RWPE1 (cell line): Measurements from ENCODE around the gene MPP3.

Experiments used
- CTCF ChIA-PET: fragments of 350-600 bp; sonication (Branson Sonifier 250); formaldehyde crosslinking; extraction: SDS; loops from one replicate; lab custom pipeline; 2021; lab: Yijun Ruan, JAX
- POLR2A ChIA-PET: fragments of 400-600 bp; formaldehyde crosslinking; extraction: SDS; loops from one replicate; lab custom pipeline; 2020; ENCODE audit warnings: antibody characterized with exemption; ENCODE audit not compliant: low non-redundant PET; lab: Yijun Ruan, JAX
- DNase-seq: peaks from one replicate; pipeline ENCODE4 v3.0.0; 2012; ENCODE audit warnings: low spot score
- H3K27ac ChIP-seq: fragments of 450-650 bp; 2 replicates; pipeline ENCODE4 v1.5.1; 2017
- CTCF ChIP-seq: fragments of 450-650 bp; conservative IDR thresholded peaks from 2 replicates; pipeline ENCODE4 v1.5.1; 2017; ENCODE audit warnings: low read depth, mild to moderate bottlenecking

Gene MPP3

GRCh38 chr17:43878260-43879175 lies 45.6 kb upstream of the MPP3 start:
- H3K27ac ChIP-seq: peak overlapping the region; percentile 57
- peak; percentile 98 for TF ChIP-seq CTCF
- ChIA-PET CTCF (interaction anchor here (0.6 to 4.2 kb wide), 29 partner anchors 10 to 961 kb away, joined by 3 to 56 read pairs (median 4); partner anchors contain the start of gene CD300LG), POLR2A (interaction anchor here (0.6 kb wide), 1 partner anchor 526 kb away, joined by 4 read pairs; no protein-coding TSS in a partner anchor)
- peak; percentile 91 for DNase-seq

- H3K27ac ChIP-seq: no peak overlapping the region
- ChIA-PET CTCF (interaction anchor here (0.6 to 4.2 kb wide), 26 partner anchors 9 to 960 kb away, joined by 3 to 56 read pairs (median 4); partner anchors contain the start of gene CD300LG), POLR2A (interaction anchor here (0.6 kb wide), 1 partner anchor 527 kb away, joined by 4 read pairs; no protein-coding TSS in a partner anchor)
- no peak for TF ChIP-seq CTCF
- DNase-seq: no peak
Observed at GRCh38 chr17:43877451-43878155, 44.7 kb upstream of the MPP3 start.

GRCh38 chr17:43877031-43877430 lies 44.1 kb upstream of the MPP3 start:
- no peak for DNase-seq
- CTCF ChIA-PET: interaction anchor here (0.6 to 4.2 kb wide), 5 partner anchors 22 to 164 kb away, joined by 4 to 56 read pairs (median 5); no protein-coding TSS in a partner anchor
- no peak for TF ChIP-seq CTCF
- POLR2A ChIA-PET: no interaction called here
- no peak overlapping the region for H3K27ac ChIP-seq

- TF ChIP-seq CTCF: no peak
Observed at GRCh38 chr17:43875476-43876147, 42.7 kb upstream of the MPP3 start.

GRCh38 chr17:43874293-43874692 lies 41.3 kb upstream of the MPP3 start:
- no peak for DNase-seq
- POLR2A ChIA-PET: no interaction called here
- CTCF ChIA-PET: no interaction called here
- TF ChIP-seq CTCF: no peak
- no peak overlapping the region for H3K27ac ChIP-seq

More at GRCh38 chr17:43875476-43876147, 42.7 kb upstream of the MPP3 start:
- ChIA-PET CTCF (no interaction called here), POLR2A (no interaction called here)
- H3K27ac ChIP-seq: no peak overlapping the region
- DNase-seq: no peak

GRCh38 chr17:43873815-43874214 lies 40.9 kb upstream of the MPP3 start:
- CTCF ChIA-PET: no interaction called here
- no peak for TF ChIP-seq CTCF
- H3K27ac ChIP-seq: no peak overlapping the region
- no peak for DNase-seq
- POLR2A ChIA-PET: no interaction called here
